ENCODE data around the gene KCNK7.
"Not testable (repeated sequence)": the region's sequence is repeated elsewhere in the genome, so short reads cannot be mapped to it uniquely, and the experiment has no call there.

KCNK7 gene

DNA sequence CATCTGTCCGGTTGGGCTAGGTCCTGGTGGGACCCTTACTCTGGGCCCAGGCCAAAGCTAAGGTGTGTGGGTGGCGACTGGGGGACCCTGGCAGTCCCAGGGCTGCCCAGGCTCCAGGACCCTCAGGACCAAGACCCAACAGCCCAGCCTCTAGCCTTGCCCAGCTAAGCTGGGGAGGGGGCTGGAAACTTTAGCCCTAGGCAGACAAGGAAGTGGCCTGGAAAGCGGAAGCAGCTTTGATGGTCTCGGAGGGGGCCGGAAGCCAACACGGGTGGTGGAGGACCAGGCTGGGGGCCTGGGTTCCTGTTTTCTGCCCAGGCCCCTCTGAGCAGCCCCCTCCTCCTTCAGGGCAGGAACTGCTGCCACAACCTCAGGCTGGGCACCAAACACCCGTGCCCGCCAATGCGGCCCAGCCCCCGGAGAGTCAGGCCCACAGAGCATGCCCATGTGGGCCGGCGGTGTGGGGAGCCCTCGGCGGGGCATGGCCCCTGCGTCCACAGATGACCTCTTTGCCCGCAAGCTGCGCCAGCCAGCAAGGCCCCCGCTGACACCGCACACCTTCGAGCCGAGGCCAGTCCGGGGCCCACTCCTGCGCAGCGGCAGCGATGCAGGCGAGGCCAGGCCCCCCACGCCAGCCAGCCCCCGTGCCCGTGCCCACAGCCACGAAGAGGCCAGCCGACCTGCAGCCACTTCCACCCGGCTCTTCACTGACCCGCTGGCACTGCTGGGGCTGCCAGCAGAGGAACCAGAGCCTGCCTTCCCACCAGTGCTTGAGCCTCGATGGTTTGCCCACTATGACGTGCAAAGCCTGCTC lies 45.1 kb upstream of the KCNK7 start:
- TF ChIP-seq, protein P1, sequence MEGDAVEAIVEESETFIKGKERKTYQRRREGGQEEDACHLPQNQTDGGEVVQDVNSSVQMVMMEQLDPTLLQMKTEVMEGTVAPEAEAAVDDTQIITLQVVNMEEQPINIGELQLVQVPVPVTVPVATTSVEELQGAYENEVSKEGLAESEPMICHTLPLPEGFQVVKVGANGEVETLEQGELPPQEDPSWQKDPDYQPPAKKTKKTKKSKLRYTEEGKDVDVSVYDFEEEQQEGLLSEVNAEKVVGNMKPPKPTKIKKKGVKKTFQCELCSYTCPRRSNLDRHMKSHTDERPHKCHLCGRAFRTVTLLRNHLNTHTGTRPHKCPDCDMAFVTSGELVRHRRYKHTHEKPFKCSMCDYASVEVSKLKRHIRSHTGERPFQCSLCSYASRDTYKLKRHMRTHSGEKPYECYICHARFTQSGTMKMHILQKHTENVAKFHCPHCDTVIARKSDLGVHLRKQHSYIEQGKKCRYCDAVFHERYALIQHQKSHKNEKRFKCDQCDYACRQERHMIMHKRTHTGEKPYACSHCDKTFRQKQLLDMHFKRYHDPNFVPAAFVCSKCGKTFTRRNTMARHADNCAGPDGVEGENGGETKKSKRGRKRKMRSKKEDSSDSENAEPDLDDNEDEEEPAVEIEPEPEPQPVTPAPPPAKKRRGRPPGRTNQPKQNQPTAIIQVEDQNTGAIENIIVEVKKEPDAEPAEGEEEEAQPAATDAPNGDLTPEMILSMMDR (IDR thresholded peaks at IDR 0.05; ENCODE audit: low read depth, low read length, missing control alignments) = no peak
- peak overlapping the region; percentile 80 for H3K4me3 ChIP-seq (ENCODE audit: low read depth, low read length)
- DNase-seq (ENCODE audit: low read depth) = no peak

DNA sequence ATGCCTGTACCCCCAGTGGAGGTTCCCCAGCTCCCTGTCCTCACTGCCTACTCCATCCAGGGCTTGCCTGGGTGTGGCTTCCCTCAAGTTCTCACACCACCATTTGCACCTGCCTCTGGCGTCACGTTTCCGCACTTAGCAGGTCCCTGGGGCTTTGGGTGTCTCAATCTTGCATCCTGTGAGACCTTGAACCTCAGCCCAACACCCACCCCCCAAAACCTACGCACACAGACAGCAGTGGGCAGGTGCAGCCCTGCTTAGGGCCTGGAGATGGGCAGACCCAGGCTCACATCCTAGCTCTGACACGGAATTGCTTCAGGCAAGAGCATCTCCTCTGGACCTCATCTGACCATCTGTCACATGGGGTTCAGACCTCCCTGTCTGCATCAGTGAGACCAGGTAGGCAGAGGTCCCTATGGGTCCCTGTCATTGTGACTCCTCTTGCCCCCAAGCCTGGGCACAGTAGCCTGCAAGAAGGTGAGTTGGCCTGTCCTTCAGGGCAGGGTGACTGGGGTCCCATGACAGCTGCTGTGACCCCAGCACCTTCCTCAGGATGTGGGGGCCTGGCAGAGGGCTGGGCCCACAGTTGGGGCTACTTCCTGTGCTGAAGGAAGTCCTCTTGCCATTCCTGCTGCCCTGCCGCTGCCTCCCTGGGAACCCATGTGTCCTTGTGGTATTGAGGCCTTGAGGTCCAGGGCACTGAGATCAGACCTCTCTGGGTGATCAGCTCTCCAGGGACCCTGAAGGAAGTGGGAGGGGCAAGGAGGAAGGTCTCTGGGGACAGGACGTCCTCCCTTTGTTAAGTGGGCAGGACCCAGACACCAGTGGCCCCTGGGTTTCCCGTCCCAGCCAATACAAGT lies 44.3 kb upstream of the KCNK7 start:
- peak overlapping the region; percentile 80 for H3K4me3 ChIP-seq (ENCODE audit: low read depth, low read length)
- peak; percentile 77 for DNase-seq (ENCODE audit: low read depth)

DNA sequence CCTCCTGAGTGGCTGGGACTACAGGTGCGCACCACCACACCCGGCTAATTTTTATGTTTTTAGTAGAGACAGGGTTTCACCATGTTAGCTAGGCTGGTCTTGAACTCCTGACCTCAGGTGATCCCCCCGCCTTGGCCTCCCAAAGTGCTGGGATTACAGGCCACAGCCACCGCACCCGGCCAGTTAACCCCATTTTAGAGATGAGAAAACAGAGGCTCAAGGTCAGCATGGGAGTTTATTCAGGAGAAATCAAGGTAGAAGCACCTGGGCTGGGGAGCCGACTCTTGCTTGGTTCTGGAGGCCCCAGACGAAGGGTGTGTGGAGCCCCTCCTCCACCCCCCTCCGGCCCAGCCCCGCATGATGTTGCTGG lies 43.6 kb upstream of the KCNK7 start:
- H3K4me3 ChIP-seq (ENCODE audit: low read depth, low read length) = peak overlapping the region; percentile 80
- not testable (repeated sequence) for DNase-seq (ENCODE audit: low read depth)

More for the DNA sequence above, 44.3 kb upstream of the KCNK7 start:
- TF ChIP-seq, protein P1 (IDR thresholded peaks at IDR 0.05; ENCODE audit: low read depth, low read length, missing control alignments) = no peak

DNA sequence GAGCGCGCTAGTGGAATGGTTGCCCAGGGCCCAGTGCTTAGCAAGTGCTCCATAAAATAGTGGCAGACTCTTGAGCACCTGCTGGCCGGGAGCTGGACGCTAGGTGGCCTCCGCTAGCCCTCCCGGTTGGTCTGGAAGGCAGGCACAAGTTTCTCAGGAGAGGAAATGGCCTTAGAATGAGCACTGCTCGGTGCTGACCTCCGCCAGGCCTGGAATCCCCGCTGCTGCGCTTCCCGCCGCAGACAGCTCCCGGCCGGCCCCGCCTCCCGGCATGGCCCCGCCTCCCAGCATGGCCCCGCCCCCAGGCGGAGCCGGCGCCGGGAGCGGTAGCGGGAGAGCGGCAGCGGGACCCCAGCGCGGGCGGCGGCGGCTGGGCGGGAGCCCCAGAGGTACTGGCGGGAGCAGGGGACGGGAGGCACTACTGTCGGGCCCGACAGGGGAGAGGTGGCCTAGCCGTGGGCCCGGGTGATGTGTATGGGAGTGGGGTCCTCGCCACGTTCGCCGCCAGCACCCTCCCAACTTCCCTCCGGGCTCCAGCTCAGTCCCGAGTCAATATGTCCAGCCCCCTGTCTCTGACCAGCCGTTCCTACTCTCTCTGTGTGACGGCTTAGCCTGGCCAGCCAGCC lies 42.3 kb upstream of the KCNK7 start, which contains the start of gene SIPA1:
Gene SIPA1, plus strand, starts transcription at position 308 of the 626 bp plus-strand sequence. CDS start 2,821 bp downstream, outside the sequence.
- TF ChIP-seq, protein P1 (IDR thresholded peaks at IDR 0.05; ENCODE audit: low read depth, low read length, missing control alignments) = no peak
- H3K4me3 ChIP-seq (ENCODE audit: low read depth, low read length) = peak within 1 kb of the TSS; percentile 80
- DNase-seq (ENCODE audit: low read depth) = no peak

DNA sequence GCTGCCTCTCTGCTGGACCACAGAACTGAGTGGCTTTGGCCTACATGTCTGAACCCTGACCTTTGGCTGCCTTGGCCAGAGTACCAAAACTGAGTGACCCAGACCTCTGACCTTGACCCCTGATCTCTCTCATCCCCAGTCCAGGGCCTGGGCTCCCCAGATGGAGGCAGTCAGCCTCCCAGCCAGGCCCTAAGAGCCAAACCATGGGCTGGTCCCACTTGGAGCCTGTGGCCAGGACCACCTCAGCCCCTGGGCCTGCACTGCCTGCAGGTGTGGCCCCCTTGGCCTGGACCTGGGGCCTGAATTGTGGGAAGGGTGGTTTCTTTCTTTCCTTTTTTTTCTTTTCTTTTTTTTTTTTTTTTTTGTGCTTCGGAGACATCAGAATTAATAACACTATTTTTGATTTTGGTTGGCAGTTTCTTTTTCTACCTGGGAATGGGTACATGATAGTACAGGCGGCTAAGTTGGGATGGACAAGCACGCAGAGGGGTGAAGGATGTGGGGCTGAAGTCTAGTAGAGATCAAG lies 41.5 kb upstream of the KCNK7 start:
- H3K4me3 ChIP-seq (ENCODE audit: low read depth, low read length) = no peak overlapping the region; the same call in 1 of the 2 replicates

DNA sequence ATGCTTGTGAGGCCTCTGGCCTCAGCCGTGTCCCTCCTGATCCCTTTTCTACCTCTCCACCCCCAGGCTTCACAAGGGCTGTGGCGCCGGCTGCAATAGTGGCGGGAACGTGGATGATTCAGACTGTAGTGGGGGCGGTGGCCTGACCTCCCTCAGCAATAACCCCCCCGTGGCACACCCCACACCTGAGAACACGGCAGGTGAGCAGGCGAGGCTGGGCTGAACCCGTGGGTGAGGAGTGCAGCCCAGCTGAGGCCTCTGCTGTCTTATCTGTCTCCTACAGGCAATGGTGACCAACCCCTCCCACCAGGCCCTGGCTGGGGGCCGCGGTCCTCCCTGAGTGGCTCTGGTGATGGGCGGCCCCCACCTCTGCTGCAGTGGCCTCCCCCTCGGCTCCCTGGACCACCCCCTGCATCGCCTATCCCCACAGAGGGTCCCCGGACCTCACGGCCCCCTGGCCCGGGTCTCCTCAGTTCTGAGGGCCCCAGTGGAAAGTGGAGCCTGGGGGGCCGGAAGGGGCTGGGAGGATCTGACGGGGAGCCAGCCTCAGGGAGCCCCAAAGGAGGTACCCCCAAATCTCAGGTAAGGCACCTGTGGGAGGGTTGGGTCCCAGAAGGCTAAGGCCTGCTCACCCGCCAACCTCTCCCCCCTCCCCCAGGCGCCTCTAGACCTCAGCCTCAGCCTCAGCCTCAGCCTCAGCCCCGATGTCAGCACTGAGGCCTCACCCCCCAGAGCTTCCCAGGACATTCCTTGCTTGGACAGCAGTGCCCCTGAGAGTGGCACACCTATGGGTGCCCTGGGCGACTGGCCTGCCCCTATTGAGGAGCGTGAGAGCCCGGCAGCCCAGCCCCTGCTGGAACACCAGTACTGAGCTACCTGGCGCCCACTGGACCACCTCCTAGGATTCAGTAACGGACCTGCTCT lies 40.8 kb upstream of the KCNK7 start:
- DNase-seq (ENCODE audit: low read depth) = no peak
- H3K4me3 ChIP-seq (ENCODE audit: low read depth, low read length) = no peak overlapping the region
- TF ChIP-seq, protein P1 (IDR thresholded peaks at IDR 0.05; ENCODE audit: low read depth, low read length, missing control alignments) = no peak

More for the DNA sequence above, 41.5 kb upstream of the KCNK7 start:
- TF ChIP-seq, protein P1 (IDR thresholded peaks at IDR 0.05; ENCODE audit: low read depth, low read length, missing control alignments) = no peak
- DNase-seq (ENCODE audit: low read depth) = no peak
